Mesenchymal stem cell (in vitro differentiated cells and primary cell): Measurements from ENCODE around the gene TXNDC11.

Experiments
- DNase-seq: peaks from one replicate; pipeline ENCODE4 v3.0.0-alpha.2; 2013
- H2AFZ ChIP-seq: one replicate; pipeline ENCODE4 v1.6.1; 2013; ENCODE audit warnings: low read depth, mild to moderate bottlenecking, control low read depth, inconsistent platforms, low read length, moderate library complexity
- H2AK5ac ChIP-seq: 2 replicates; pipeline ENCODE4 v1.6.1; 2013; ENCODE audit warnings: low read length, moderate library complexity, mild to moderate bottlenecking, inconsistent platforms; ENCODE audit not compliant: severe bottlenecking
- H2BK120ac ChIP-seq: one replicate; pipeline ENCODE4 v1.6.1; 2013; ENCODE audit warnings: low read depth, mild to moderate bottlenecking, inconsistent platforms, low read length, moderate library complexity
- H2BK12ac ChIP-seq, 2 experiments: one replicate each; pipeline ENCODE4 v1.6.1; 2013; ENCODE audit warnings: inconsistent platforms in 2 of 2, low read length in 2 of 2, mild to moderate bottlenecking in 2 of 2, moderate library complexity in 2 of 2, control low read depth in 1 of 2
- H2BK15ac ChIP-seq: one replicate; pipeline ENCODE4 v1.6.1; 2013; ENCODE audit warnings: mild to moderate bottlenecking, low read depth, inconsistent platforms; ENCODE audit not compliant: poor library complexity, severe bottlenecking
- H2BK5ac ChIP-seq: 2 replicates; pipeline ENCODE4 v1.6.1; 2013; ENCODE audit warnings: low read depth, mild to moderate bottlenecking, low read length, control low read depth, inconsistent platforms; ENCODE audit not compliant: poor library complexity, severe bottlenecking
- H3K14ac ChIP-seq, 2 experiments: one replicate each; pipeline ENCODE4 v1.6.1; 2013; ENCODE audit warnings: inconsistent platforms in 2 of 2, low read length in 2 of 2, control low read depth in 1 of 2, mild to moderate bottlenecking in 1 of 2, moderate library complexity in 1 of 2
- H3K18ac ChIP-seq, 2 experiments: one replicate each; pipeline ENCODE4 v1.6.1; 2013; ENCODE audit warnings: inconsistent platforms in 2 of 2, low read length in 2 of 2, control low read depth in 1 of 2, low read depth in 1 of 2, mild to moderate bottlenecking in 1 of 2
- H3K23ac ChIP-seq, 2 experiments: one replicate each; pipeline ENCODE4 v1.6.1; 2013; ENCODE audit warnings: inconsistent platforms in 2 of 2, low read length in 2 of 2, mild to moderate bottlenecking in 2 of 2, moderate library complexity in 2 of 2, control low read depth in 1 of 2
- H3K27ac ChIP-seq: 2 replicates; pipeline ENCODE4 v1.5.1; 2013; ENCODE audit warnings: mild to moderate bottlenecking, moderate library complexity, low read length, control low read depth, inconsistent platforms; ENCODE audit not compliant: poor library complexity, severe bottlenecking
- H3K27me3 ChIP-seq, 2 experiments: 2 replicates each; pipeline versions ENCODE4 v1.6.1 to v1.7.0; 2013; ENCODE audit warnings: low read length in 2 of 2, mild to moderate bottlenecking in 2 of 2, moderate library complexity in 2 of 2, control low read depth in 1 of 2, inconsistent platforms in 1 of 2; ENCODE audit not compliant: control insufficient read depth in 1 of 2, insufficient read depth in 1 of 2
- H3K36me3 ChIP-seq, 2 experiments: 2 replicates each; pipeline versions ENCODE4 v1.6.1 to v1.7.0; 2013; ENCODE audit warnings: low read length in 2 of 2, control low read depth in 1 of 2, inconsistent platforms in 1 of 2, low read depth in 1 of 2, mild to moderate bottlenecking in 1 of 2; ENCODE audit not compliant: insufficient read depth in 2 of 2, control insufficient read depth in 1 of 2
- H3K4ac ChIP-seq, 2 experiments: one replicate each; pipeline ENCODE4 v1.6.1; 2013; ENCODE audit warnings: inconsistent platforms in 2 of 2, low read length in 2 of 2, mild to moderate bottlenecking in 2 of 2, moderate library complexity in 2 of 2, control low read depth in 1 of 2, low read depth in 1 of 2
- H3K4me1 ChIP-seq: 2 replicates; pipeline ENCODE4 v1.6.1; 2013; ENCODE audit warnings: low read depth, low read length, control low read depth; ENCODE audit not compliant: control insufficient read depth, insufficient read depth
- H3K4me2 ChIP-seq: 2 replicates; pipeline ENCODE4 v1.6.1; 2013; ENCODE audit warnings: low read length, mild to moderate bottlenecking, inconsistent platforms; ENCODE audit not compliant: poor library complexity, severe bottlenecking
- H3K4me3 ChIP-seq, 2 experiments: 2 replicates each; pipeline versions ENCODE4 v1.5.1 to v1.7.0; 2013; ENCODE audit warnings: low read length in 2 of 2, mild to moderate bottlenecking in 2 of 2, control low read depth in 1 of 2, low read depth in 1 of 2; ENCODE audit not compliant: insufficient read depth in 1 of 2
- H3K79me1 ChIP-seq: replicated peaks from 2 replicates; pipeline ENCODE4 v1.6.1; 2013; ENCODE audit warnings: mild to moderate bottlenecking, control low read depth, low read length, inconsistent platforms; ENCODE audit not compliant: poor library complexity, severe bottlenecking
- H3K9ac ChIP-seq: 2 replicates; pipeline ENCODE4 v1.7.0; 2013; ENCODE audit warnings: mild to moderate bottlenecking, low read length, moderate library complexity
- H3K9me3 ChIP-seq: 2 replicates; pipeline ENCODE4 v1.7.0; 2013; ENCODE audit warnings: mild to moderate bottlenecking, low read length; ENCODE audit not compliant: control insufficient read depth
- H4K8ac ChIP-seq: one replicate; pipeline ENCODE4 v1.6.1; 2013; ENCODE audit warnings: inconsistent platforms, mild to moderate bottlenecking, low read length, moderate library complexity
- H4K91ac ChIP-seq: one replicate; pipeline ENCODE4 v1.6.1; 2013; ENCODE audit warnings: mild to moderate bottlenecking, low read length, inconsistent platforms
- WGBS: methylation state at CpG from one replicate; pipeline ENCODE4 v1.1.7; 2013; ENCODE audit warnings: mixed read lengths; 5-methylcytosine and 5-hydroxymethylcytosine counted together

TXNDC11 gene

DNA sequence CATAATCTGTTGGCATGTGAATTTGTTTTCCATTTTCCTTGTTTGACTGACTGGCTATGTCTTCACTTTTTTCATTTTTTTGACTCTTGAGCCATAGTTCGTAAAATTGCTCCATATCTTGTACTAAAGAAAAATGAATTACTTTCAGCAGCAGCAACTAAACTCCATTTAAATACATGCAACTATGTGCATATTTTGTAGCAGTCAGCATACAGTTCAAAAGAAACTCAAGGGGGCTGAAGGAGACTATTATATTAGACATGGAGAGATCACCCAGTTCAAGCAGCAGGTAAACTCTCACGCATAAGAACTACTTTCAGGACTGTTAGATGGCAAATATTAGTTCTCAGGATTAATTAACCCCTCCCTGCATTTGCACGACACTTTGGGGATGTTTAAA, 13.6 kb upstream of the TXNDC11 start:
- Histone ChIP-seq H3K4ac (no peak overlapping the region), H3K79me1 (peaks cover 9% of the 10 kb centered on the region), H2BK15ac (no peak overlapping the region), H3K14ac (no peak overlapping the region), H2BK12ac (no peak overlapping the region), H3K27me3 (no peaks in the 10 kb centered on the region), H4K91ac (no peak overlapping the region), H2BK120ac (no peak overlapping the region), H3K36me3 (peaks cover 38 to 90% of the 10 kb centered on the region in 2 experiments), H3K9me3 (no peaks in the 10 kb centered on the region), H4K8ac (no peak overlapping the region), H3K4me3 (no peak overlapping the region), H2BK5ac (no peak overlapping the region), H2AK5ac (peak overlapping the region; percentile 51), H2AFZ (no peak overlapping the region), H3K4me1 (peaks cover 16% of the 10 kb centered on the region), H3K23ac (no peak overlapping the region), H3K9ac (no peak overlapping the region), H3K4me2 (no peak overlapping the region), H3K27ac (peak overlapping the region; percentile 63), H3K18ac (no peak overlapping the region)
- no peak for DNase-seq
- 100% methylated on average over 3 of the region's 3 CpGs for WGBS

DNA sequence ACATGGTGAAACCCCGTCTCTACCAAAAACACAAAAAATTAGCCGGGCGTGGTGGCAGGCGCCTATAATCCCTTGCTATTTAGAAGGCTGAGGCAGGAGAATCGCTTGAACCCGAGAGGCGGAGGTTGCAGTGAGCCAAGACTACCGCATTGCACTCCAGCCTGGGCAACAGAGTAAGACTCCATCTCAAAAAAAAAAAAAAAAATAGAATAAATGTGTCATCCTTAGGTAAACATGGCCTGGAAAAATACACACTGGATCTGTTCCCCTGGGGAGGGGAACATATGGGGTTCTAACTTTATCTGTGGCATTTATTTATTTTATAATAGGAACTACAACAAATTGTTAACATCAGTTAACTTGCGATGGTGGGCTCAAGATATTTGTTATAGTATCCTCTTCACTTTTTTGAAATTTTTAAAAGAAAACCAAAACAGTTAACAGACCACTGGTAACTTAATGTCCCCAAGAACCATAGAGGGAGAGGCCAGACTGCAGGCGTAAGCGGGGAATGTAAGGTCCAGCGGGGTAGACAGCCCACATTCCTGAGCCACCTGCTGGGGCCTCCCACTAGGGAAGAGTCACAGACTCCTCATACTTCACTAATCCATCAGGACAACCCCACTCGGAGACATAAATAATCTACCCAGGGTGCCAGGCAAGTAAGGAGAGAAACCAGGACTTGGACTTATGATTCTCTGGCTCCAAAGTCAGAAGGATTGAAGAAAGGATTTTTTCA, 12.5 kb upstream of the TXNDC11 start:
- Histone ChIP-seq H3K18ac (no peak overlapping the region), H3K23ac (no peak overlapping the region), H4K91ac (no peak overlapping the region), H3K4me1 (peaks cover 18% of the 10 kb centered on the region), H3K27ac (peak overlapping the region; percentile 76), H2AFZ (no peak overlapping the region), H4K8ac (no peak overlapping the region), H2BK15ac (no peak overlapping the region), H3K9me3 (no peaks in the 10 kb centered on the region), H2BK12ac (no peak overlapping the region), H3K27me3 (no peaks in the 10 kb centered on the region), H3K4me2 (peak overlapping the region; percentile 50), H3K9ac (no peak overlapping the region), H3K79me1 (peaks cover 8% of the 10 kb centered on the region), H3K4me3 (no peak overlapping the region), H2BK5ac (peak overlapping the region; percentile 40), H3K4ac (no peak overlapping the region), H2BK120ac (no peak overlapping the region), H2AK5ac (no peak overlapping the region), H3K36me3 (peaks cover 40 to 90% of the 10 kb centered on the region in 2 experiments), H3K14ac (no peak overlapping the region)
- no peak for DNase-seq
- 98% methylated on average over 12 of the region's 13 CpGs for whole genome bisulfite sequencing

- Histone ChIP-seq H2BK12ac (no peak overlapping the region), H3K36me3 (peaks cover 51 to 87% of the 10 kb centered on the region in 2 experiments), H4K8ac (no peak overlapping the region), H3K4me2 (no peak overlapping the region), H3K9me3 (no peaks in the 10 kb centered on the region), H4K91ac (no peak overlapping the region), H2BK15ac (no peak overlapping the region), H3K18ac (no peak overlapping the region), H2BK120ac (no peak overlapping the region), H3K4me1 (peaks cover 17% of the 10 kb centered on the region), H2BK5ac (no peak overlapping the region), H3K27me3 (no peaks in the 10 kb centered on the region), H3K27ac (no peak overlapping the region), H3K23ac (no peak overlapping the region), H2AFZ (no peak overlapping the region), H3K4me3 (no peak overlapping the region), H2AK5ac (no peak overlapping the region), H3K79me1 (peaks cover 10% of the 10 kb centered on the region), H3K14ac (no peak overlapping the region), H3K9ac (no peak overlapping the region), H3K4ac (no peak overlapping the region)
- DNase-seq: no peak
- 92% methylated on average over 3 of the region's 3 CpGs for WGBS
Measured at GRCh38 chr16:11752856-11753255, 10.2 kb upstream of the TXNDC11 start.

DNA sequence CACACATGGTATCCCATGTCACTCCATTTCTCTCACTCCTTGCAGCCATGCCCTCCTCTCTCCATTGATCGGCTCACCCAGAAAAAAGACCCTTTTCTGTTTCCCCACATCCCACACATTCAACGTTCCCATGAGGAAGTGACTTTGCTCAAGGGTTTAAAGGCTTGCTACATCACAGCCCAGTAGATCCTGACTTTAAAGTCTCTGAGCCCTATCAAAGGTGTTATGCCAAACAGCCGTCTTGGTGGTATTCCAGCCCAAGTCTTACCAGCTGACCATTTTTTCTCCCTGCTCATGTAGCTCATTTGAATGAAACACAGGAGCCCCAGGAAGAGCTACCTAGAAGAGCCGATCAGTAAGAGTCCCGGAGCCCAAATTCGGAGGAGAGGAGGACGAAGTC, 7.4 kb upstream of the TXNDC11 start:
- Histone ChIP-seq H2AK5ac (peak overlapping the region; percentile 56), H3K4me3 (no peak overlapping the region), H4K91ac (no peak overlapping the region), H3K9me3 (no peaks in the 10 kb centered on the region), H3K23ac (no peak overlapping the region), H3K9ac (no peak overlapping the region), H4K8ac (no peak overlapping the region), H2BK12ac (no peak overlapping the region), H2AFZ (no peak overlapping the region), H3K4me1 (peaks cover 9% of the 10 kb centered on the region), H2BK5ac (no peak overlapping the region), H3K4me2 (no peak overlapping the region), H3K27ac (no peak overlapping the region), H3K36me3 (peaks cover 45 to 65% of the 10 kb centered on the region in 2 experiments), H3K14ac (no peak overlapping the region), H3K18ac (no peak overlapping the region), H3K27me3 (no peaks in the 10 kb centered on the region), H2BK15ac (no peak overlapping the region), H3K79me1 (peaks cover 13% of the 10 kb centered on the region), H3K4ac (no peak overlapping the region), H2BK120ac (no peak overlapping the region)
- DNase-seq: no peak
- 96% methylated on average over 6 of the region's 7 CpGs for WGBS
